Measurements from ENCODE around the gene MT4.

MT4 gene

DNA sequence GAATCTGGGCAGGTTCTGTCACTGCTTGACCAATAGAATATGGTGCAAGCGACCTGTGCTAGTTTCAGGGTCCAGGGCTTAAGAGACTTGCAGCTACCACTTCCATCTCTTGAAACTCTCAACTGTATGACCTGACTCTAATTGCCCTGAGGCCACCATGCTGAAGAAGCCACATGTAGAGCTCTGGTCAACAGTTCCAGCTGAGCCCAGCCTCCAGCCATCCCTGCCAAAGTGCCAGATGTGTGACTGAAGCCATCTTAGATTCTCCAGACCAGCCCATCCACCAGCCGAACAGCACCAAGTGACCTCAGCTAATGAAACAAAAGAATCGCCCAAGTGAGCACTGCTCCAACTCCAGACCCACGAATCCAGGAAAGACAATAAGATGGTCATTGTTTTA lies 40.1 kb downstream of the MT4 start:
- DNase-seq (ENCODE audit: low spot score), result no peak

- DNase-seq (ENCODE audit: low spot score), result no peak
Measured at GRCh38 chr16:56605475-56605874, 40.6 kb downstream of the MT4 start.

DNA sequence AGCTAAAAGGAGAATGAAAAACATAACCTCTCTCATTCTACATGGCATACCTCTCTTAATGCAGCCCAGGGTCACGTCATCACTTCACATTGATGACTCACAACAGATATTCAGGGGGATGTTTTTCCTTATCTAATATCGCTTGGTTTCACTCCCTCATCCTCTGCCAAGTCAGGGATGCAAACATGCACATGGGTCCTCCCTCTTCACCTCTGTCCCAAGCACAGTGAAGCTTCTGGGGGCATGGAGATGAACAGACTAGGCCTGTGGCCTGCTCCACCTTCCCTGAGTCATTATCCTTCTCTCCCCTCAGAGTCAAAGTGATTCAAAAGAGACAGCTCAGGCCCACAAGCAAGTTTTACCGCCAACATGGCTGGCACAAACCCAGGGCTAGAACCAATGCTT lies 41.2 kb downstream of the MT4 start:
- no peak for DNase-seq (ENCODE audit: low spot score)

DNA sequence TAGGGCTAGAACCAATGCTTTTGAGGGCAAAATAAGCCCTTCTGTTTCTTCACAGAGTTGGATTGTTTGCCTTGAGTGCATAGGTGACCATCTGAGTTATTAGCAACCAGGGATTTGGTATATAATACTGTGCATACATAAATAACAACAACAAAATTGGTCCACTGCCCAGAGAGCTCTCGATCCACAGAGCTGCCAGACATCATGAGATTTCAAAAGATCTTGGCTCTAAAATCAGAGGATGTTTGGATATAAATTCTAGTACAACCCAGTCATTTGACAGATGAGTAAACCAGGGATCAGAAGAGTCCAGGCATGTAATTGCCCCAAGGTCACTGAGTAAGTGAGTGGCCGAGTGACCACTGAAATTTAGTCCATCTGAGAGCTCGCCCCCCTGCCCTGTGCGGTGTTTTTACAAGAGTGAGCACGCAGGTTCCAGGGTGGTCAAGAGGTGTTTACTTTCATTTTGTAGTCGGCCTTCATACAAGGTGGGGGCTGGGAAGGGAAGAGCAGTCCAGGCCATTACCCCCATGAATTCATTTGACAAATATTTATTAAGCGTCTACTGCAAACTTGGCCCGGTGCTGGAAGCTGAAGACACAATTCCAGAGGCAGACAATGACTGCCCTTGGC lies 41.7 kb downstream of the MT4 start:
- DNase-seq (ENCODE audit: low spot score), result no peak

GRCh38 chr16:56607109-56607618 lies 42.3 kb downstream of the MT4 start:
- DNase-seq (ENCODE audit: low spot score), result peak; percentile 76

- no peak for DNase-seq (ENCODE audit: low spot score)
Measured at GRCh38 chr16:56607675-56608042, 42.8 kb downstream of the MT4 start.

GRCh38 chr16:56608043-56608875 lies 43.4 kb downstream of the MT4 start, which contains the start of gene MT2A:
Gene MT2A (plus strand): TSS chr16:56608584. CDS start chr16:56608656, 72 bp downstream.
- peak; percentile 87 for DNase-seq (ENCODE audit: low spot score)

DNA sequence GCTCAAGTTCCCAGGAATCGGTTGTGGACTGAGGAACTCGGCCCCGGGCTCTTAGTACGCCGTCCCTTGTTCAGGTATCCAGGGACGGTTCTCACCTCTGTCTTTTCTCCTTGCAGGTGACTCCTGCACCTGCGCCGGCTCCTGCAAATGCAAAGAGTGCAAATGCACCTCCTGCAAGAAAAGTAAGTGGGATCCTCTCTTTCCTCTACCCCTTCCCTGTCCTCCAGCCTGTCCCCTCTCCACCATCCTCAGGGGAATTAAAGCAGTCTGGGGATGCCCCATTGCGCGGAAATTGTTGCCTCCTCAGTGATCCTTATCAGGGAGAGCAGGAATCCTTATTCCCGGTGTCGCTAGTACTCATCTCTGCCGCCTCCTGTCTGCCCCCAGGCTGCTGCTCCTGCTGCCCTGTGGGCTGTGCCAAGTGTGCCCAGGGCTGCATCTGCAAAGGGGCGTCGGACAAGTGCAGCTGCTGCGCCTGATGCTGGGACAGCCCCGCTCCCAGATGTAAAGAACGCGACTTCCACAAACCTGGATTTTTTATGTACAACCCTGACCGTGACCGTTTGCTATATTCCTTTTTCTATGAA lies 44.1 kb downstream of the MT4 start:
- DNase-seq (ENCODE audit: low spot score), result no peak

GRCh38 chr16:56609463-56609921 lies 44.6 kb downstream of the MT4 start:
- no peak for DNase-seq (ENCODE audit: low spot score)

DNA sequence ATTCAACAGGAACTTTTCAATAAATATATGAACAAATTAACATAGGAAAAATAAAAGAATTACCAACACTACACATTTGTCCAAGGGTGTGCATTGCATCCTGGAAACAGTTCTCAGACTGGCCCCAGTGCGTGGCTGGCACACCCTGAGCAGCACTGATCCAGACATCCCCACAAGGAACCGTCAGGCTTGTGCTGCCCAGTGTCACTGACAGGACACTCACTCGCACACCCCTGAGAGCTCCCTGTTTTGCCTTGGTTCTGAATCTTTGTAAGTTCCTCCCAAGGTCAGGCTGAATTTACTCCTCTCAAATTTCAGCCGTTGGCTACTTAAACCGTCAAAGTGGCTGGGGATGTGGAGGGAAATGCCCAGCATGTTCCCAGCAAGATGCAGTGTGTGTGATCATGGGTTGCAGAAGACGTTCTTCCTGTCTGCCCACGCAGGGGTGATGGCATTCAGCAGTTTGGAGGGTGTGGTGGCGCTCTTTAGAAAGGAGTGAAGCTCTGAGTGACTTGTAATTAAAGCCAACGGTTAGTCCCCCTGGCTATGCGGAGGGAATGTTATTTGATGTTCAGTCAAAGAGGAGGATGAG lies 45.2 kb downstream of the MT4 start:
- DNase-seq (ENCODE audit: low spot score), result no peak

DNA sequence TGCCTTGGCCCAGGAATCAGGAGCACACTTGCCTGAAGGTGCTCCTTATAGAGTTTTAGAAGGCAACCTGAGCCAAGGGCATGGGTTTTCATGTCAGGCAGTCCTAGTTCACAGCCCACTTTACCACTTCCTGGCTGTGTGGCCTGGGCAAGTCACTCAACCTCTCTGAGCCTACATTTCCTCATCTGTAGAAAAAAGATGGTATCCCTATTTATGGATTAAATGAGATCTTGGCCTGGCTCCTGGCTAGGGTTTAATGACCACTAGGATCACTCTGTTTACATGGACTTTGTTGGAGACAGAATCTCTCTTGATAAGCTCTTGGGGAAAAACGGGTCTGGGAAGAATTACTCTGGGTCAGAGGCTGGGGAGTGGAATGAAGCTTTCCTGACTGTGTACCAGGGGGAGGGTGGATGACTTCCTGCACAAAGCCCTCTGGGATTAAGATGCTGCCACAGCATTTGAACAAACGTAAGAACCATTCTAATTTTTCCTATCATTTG lies 45.8 kb downstream of the MT4 start:
- DNase-seq (ENCODE audit: low spot score), result no peak

- DNase-seq (ENCODE audit: low spot score), result no peak
Measured at GRCh38 chr16:56611281-56611833, 46.5 kb downstream of the MT4 start.

GRCh38 chr16:56613706-56614105 lies 48.8 kb downstream of the MT4 start:
- no peak for DNase-seq (ENCODE audit: low spot score)

DNA sequence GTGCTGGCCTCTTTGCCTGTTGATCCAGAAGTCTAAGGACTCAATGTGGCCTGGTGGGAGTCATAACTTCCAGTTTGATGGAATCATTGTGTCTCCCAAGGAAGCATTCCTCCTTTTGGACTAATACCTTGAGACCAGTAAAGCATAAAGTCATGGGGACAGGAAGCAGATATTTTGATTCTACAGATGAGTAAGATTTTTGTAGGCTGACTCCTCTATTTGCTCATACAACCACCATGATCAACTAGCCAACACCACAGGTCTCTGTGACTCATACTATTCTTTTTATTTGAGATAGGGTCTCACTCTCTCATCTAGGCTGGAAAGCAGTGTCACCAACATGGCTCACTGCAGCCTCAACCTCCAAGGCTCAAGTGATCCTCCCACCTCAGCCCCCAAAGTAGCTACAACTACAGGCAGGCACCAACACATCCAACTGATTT lies 49.7 kb downstream of the MT4 start:
- DNase-seq (ENCODE audit: low spot score), result no peak

DNA sequence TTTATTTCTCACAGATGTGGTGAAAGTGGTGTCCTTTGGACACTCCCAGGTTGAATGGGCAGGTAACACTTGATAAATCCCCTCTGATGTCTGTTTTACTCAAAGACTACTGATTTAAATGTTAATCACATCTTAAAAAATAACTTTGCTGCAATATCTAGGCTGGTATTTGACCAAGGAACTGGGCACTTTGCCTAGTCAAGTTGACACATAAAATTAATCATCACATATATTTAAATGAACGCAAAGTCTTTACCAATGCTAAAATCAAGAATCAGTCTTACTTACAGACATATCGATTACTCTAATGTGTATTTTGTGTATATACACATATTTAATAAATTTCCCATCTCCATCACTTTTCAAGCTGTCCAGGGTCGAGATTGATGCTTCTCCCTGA lies 50.5 kb downstream of the MT4 start:
- no peak for DNase-seq (ENCODE audit: low spot score)

DNA sequence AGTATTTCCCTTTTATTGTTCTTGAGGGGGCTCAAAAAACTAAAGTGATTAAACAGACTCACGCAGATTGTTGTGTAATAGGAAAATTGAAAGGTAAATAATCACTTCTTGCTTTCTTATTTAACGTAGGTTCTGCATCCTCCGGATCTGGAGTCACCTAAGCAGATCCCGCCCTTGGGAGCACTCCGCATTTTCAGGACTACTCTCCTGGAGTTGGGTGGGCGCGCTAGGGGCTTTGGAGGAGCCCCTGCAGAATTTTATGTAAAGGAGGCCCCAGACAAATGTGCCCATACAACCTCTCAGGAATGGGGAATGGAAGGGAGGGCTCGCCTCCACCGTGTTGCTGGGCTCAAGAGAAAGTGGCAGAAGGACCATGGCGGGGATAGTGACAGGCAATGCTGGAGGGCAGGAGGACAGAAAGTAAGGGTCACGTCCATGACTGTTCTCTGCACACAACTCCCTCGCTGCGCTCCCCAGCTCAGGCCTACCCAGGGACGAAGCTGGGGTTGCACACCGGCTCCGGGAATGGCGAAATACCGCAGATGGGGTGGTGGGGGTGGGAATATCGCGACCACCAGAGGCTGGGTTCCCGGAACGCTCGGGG lies 51.8 kb downstream of the MT4 start:
- DNase-seq (ENCODE audit: low spot score), result no peak

GRCh38 chr16:56617212-56618085 lies 52.6 kb downstream of the MT4 start:
- peak; percentile 78 for DNase-seq (ENCODE audit: low spot score)

- DNase-seq (ENCODE audit: low spot score), result no peak
Measured at GRCh38 chr16:56618138-56618537, 53.3 kb downstream of the MT4 start.
